ENCODE results near the gene PHF5A.

DNA sequence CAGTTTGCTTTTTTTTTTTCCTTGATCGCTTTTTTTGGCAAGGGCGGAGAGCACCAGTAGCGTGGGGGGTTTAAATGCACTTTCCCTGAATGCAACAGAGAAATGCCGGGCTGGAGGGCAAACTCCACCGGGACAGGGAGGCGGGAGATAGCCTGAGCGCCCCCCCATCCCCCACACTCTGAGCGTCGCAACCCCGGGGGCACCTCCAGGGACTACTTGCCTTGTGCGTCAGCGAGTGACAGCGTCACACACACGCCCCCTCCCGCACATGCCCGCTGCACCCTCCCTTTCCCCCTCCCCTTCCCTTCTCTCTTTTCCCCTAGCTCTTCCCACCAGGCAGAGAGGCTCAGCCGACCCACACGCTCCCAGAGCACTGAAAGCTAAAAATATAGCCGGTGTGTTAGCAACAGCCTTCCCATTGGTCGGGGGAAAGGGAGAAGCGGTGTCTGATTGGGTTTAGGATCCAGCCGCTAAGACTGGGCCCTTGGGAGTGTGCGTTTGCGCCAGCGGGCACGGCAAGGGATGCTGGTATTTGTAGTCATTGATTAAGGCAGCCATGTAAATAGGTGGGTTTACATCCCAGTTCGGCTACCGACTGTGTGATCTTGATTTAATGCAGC, 20.2 kb downstream of the PHF5A start:
- TF ChIP-seq, protein P1, sequence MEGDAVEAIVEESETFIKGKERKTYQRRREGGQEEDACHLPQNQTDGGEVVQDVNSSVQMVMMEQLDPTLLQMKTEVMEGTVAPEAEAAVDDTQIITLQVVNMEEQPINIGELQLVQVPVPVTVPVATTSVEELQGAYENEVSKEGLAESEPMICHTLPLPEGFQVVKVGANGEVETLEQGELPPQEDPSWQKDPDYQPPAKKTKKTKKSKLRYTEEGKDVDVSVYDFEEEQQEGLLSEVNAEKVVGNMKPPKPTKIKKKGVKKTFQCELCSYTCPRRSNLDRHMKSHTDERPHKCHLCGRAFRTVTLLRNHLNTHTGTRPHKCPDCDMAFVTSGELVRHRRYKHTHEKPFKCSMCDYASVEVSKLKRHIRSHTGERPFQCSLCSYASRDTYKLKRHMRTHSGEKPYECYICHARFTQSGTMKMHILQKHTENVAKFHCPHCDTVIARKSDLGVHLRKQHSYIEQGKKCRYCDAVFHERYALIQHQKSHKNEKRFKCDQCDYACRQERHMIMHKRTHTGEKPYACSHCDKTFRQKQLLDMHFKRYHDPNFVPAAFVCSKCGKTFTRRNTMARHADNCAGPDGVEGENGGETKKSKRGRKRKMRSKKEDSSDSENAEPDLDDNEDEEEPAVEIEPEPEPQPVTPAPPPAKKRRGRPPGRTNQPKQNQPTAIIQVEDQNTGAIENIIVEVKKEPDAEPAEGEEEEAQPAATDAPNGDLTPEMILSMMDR (IDR thresholded peaks at IDR 0.05; ENCODE audit: extremely low read depth in 1 of 2, insufficient read depth in 1 of 2, low read depth in 1 of 2, low read length in 2 of 2): no peak
- no peak for TF ChIP-seq EZH2 (IDR thresholded peaks at IDR 0.05; ENCODE audit: borderline replicate concordance, low read depth, low read length, severe bottlenecking)
- TF ChIP-seq, protein P2, sequence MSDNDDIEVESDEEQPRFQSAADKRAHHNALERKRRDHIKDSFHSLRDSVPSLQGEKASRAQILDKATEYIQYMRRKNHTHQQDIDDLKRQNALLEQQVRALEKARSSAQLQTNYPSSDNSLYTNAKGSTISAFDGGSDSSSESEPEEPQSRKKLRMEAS (IDR thresholded peaks at IDR 0.05; ENCODE audit: insufficient read depth, insufficient read length): peak; percentile 57
- TF ChIP-seq POLR2A (IDR thresholded peaks at IDR 0.05; ENCODE audit: low read depth, low read length): peak; percentile 19
- no peak for TF ChIP-seq GATA2 (IDR thresholded peaks at IDR 0.05; ENCODE audit: insufficient read depth, insufficient read length, low read depth, low read length)
- peak; percentile 14 for TF ChIP-seq FOS (IDR thresholded peaks at IDR 0.05; ENCODE audit: borderline replicate concordance, insufficient read depth, low read length)
- TF ChIP-seq MYC (IDR thresholded peaks at IDR 0.05; ENCODE audit: low read depth, low read length): peak; percentile 76

Measured in endothelial cell of umbilical vein (primary cell).